DOHH2 (cell line): ENCODE data around the gene CCDC91.

Source experiments
- CTCF ChIP-seq: fragments of 200-600 bp; sonication (generic); IDR thresholded peaks from one replicate; pipeline ENCODE4 v1.5.1; 2014; ENCODE audit warnings: antibody characterized with exemption, mild to moderate bottlenecking, low read depth, low read length; ENCODE audit not compliant: poor library complexity, severe bottlenecking
- EZH2phosphoT487 ChIP-seq: fragments of 200-600 bp; sonication (generic); IDR thresholded peaks from 2 replicates; pipeline ENCODE4 v1.6.1; 2017; ENCODE audit warnings: borderline replicate concordance, mild to moderate bottlenecking, antibody characterized with exemption, low read length, moderate library complexity, mixed read lengths

- TF ChIP-seq CTCF: no peak
- no peak for TF ChIP-seq EZH2phosphoT487
Observed at GRCh38 chr12:28527631-28528249, 337.5 kb downstream of the CCDC91 start.
